Astrocyte (in vitro differentiated cells and primary cell): Measurements from ENCODE around the gene KBTBD7. TPM values are rescaled to one million over a fixed set of nuclear protein-coding genes. Genes with fewer than 3 reads are reported as not detected.

ENCODE experiments used
- DNase-seq: peaks from one replicate; pipeline ENCODE4 v3.0.0-alpha.2; 2010; ENCODE audit warnings: low read depth
- FAIRE-seq: peaks from 2 replicates; lab custom pipeline; 2011; peaks lifted over from hg19 to GRCh38; lab: Jason Lieb, UNC
- H2AFZ ChIP-seq: 2 replicates; pipeline ENCODE4 v1.6.0; 2012; ENCODE audit warnings: low read depth, low read length, inconsistent platforms
- H3K27ac ChIP-seq: 2 replicates; pipeline ENCODE4 v1.5.1; 2011; ENCODE audit warnings: low read depth, low read length, inconsistent platforms
- H3K27me3 ChIP-seq: 2 replicates; pipeline ENCODE4 v1.6.0; 2011; ENCODE audit warnings: low read length, inconsistent platforms; ENCODE audit not compliant: insufficient read depth
- H3K36me3 ChIP-seq: 2 replicates; pipeline ENCODE4 v1.5.1; 2011; ENCODE audit warnings: low read length, inconsistent platforms; ENCODE audit not compliant: insufficient read depth
- H3K4me1 ChIP-seq: 2 replicates; pipeline ENCODE4 v1.5.1; 2011; ENCODE audit warnings: low read length, inconsistent platforms; ENCODE audit not compliant: insufficient read depth
- H3K4me2 ChIP-seq: 2 replicates; pipeline ENCODE4 v1.6.0; 2012; ENCODE audit warnings: low read length, inconsistent platforms
- H3K4me3 ChIP-seq: 2 replicates; pipeline ENCODE4 v1.5.1; 2011; ENCODE audit warnings: low read depth, mild to moderate bottlenecking, low read length, inconsistent platforms; ENCODE audit not compliant: insufficient read depth
- H3K79me2 ChIP-seq: 2 replicates; pipeline ENCODE4 v1.6.0; 2012; ENCODE audit warnings: mild to moderate bottlenecking, low read length, inconsistent platforms; ENCODE audit not compliant: insufficient read depth
- H3K9ac ChIP-seq: 2 replicates; pipeline ENCODE4 v1.6.0; 2012; ENCODE audit warnings: mild to moderate bottlenecking, low read length, inconsistent platforms
- H3K9me3 ChIP-seq: 2 replicates; pipeline ENCODE4 v1.5.1; 2012; ENCODE audit warnings: low read depth, mild to moderate bottlenecking, low read length, inconsistent platforms; ENCODE audit not compliant: insufficient read depth
- H4K20me1 ChIP-seq: 2 replicates; pipeline ENCODE4 v1.6.0; 2012; ENCODE audit warnings: low read length, inconsistent platforms; ENCODE audit not compliant: insufficient read depth
- H3K27ac Mint-ChIP-seq: one replicate; pipeline ENCODE4 v1.8.0; 2021; ENCODE audit warnings: mild to moderate bottlenecking, mixed read lengths; ENCODE audit not compliant: unreplicated experiment
- H3K27me3 Mint-ChIP-seq: one replicate; pipeline ENCODE4 v1.8.0; 2021; ENCODE audit warnings: low read depth, mixed read lengths; ENCODE audit not compliant: unreplicated experiment
- H3K36me3 Mint-ChIP-seq: one replicate; pipeline ENCODE4 v1.8.0; 2021; ENCODE audit warnings: low read depth, mixed read lengths; ENCODE audit not compliant: unreplicated experiment
- H3K4me1 Mint-ChIP-seq: one replicate; pipeline ENCODE4 v1.8.0; 2021; ENCODE audit warnings: low read depth, mixed read lengths; ENCODE audit not compliant: unreplicated experiment
- H3K4me3 Mint-ChIP-seq: one replicate; pipeline ENCODE4 v1.8.0; 2021; ENCODE audit warnings: mild to moderate bottlenecking, moderate library complexity, mixed read lengths; ENCODE audit not compliant: unreplicated experiment
- H3K9me3 Mint-ChIP-seq: one replicate; pipeline ENCODE4 v1.8.0; 2021; ENCODE audit warnings: mild to moderate bottlenecking, mixed read lengths; ENCODE audit not compliant: unreplicated experiment
- EZH2 ChIP-seq: IDR thresholded peaks from 2 replicates; pipeline ENCODE4 v1.6.1; 2012; ENCODE audit warnings: mild to moderate bottlenecking, low read length, inconsistent platforms; ENCODE audit not compliant: insufficient read depth
- total RNA-seq: library from RNA; stranded (reverse); gene quantifications from 2 replicates; pipeline ENCODE4 v1.2.1, GENCODE V29; 2021
- TF ChIP-seq, protein P1 (sequence below): IDR thresholded peaks from 2 replicates; pipeline ENCODE4 v1.5.1; 2011; ENCODE audit warnings: low read depth, mild to moderate bottlenecking, inconsistent platforms, low read length, moderate library complexity; ENCODE audit not compliant: insufficient read depth

KBTBD7 gene
- total RNA-seq, 1 donor from 2014 or later = 3.8 TPM

GRCh38 chr13:41224113-41225110 lies 30.0 kb upstream of the KBTBD7 start:
- Histone ChIP-seq H3K9me3 (no peaks in the 10 kb centered on the region), H3K79me2 (no peaks in the 10 kb centered on the region)
- FAIRE-seq = peak; percentile 89

GRCh38 chr13:41222259-41222852 lies 28.0 kb upstream of the KBTBD7 start:
- peaks cover 27% of the 10 kb centered on the region for H3K4me1 Mint-ChIP-seq
- H3K4me2 ChIP-seq = no peak overlapping the region
- H3K79me2 ChIP-seq = no peaks in the 10 kb centered on the region
- H3K27ac Mint-ChIP-seq = no peak overlapping the region
- no peak overlapping the region for H2AFZ ChIP-seq
- no peaks in the 10 kb centered on the region for H3K27me3 ChIP-seq
- no peaks in the 10 kb centered on the region for H3K9me3 Mint-ChIP-seq
- peaks cover 11% of the 10 kb centered on the region for H3K4me1 ChIP-seq
- no peak for TF ChIP-seq EZH2
- TF ChIP-seq, protein P1, sequence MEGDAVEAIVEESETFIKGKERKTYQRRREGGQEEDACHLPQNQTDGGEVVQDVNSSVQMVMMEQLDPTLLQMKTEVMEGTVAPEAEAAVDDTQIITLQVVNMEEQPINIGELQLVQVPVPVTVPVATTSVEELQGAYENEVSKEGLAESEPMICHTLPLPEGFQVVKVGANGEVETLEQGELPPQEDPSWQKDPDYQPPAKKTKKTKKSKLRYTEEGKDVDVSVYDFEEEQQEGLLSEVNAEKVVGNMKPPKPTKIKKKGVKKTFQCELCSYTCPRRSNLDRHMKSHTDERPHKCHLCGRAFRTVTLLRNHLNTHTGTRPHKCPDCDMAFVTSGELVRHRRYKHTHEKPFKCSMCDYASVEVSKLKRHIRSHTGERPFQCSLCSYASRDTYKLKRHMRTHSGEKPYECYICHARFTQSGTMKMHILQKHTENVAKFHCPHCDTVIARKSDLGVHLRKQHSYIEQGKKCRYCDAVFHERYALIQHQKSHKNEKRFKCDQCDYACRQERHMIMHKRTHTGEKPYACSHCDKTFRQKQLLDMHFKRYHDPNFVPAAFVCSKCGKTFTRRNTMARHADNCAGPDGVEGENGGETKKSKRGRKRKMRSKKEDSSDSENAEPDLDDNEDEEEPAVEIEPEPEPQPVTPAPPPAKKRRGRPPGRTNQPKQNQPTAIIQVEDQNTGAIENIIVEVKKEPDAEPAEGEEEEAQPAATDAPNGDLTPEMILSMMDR = peak; percentile 74
- DNase-seq = peak; percentile 23
- no peaks in the 10 kb centered on the region for H3K36me3 Mint-ChIP-seq
- no peaks in the 10 kb centered on the region for H3K27me3 Mint-ChIP-seq
- H4K20me1 ChIP-seq = no peaks in the 10 kb centered on the region
- no peak overlapping the region for H3K4me3 ChIP-seq
- H3K27ac ChIP-seq = no peak overlapping the region
- H3K9ac ChIP-seq = no peak overlapping the region
- FAIRE-seq = no peak
- H3K4me3 Mint-ChIP-seq = no peak overlapping the region
- H3K36me3 ChIP-seq = no peaks in the 10 kb centered on the region
- H3K9me3 ChIP-seq = no peaks in the 10 kb centered on the region

More at GRCh38 chr13:41224113-41225110, 30.0 kb upstream of the KBTBD7 start:
- peak overlapping the region; percentile 53 for H3K4me2 ChIP-seq
- H3K36me3 ChIP-seq = no peaks in the 10 kb centered on the region
- H3K27ac ChIP-seq = peak overlapping the region; percentile 55
- H3K27me3 Mint-ChIP-seq = no peaks in the 10 kb centered on the region
- no peak overlapping the region for H3K4me3 Mint-ChIP-seq
- no peaks in the 10 kb centered on the region for H3K27me3 ChIP-seq
- H3K36me3 Mint-ChIP-seq = peaks cover 2% of the 10 kb centered on the region
- peak overlapping the region; percentile 87 for H3K27ac Mint-ChIP-seq
- H2AFZ ChIP-seq = no peak overlapping the region
- no peaks in the 10 kb centered on the region for H4K20me1 ChIP-seq
- H3K4me1 Mint-ChIP-seq = peaks cover 25% of the 10 kb centered on the region
- peak; percentile 84 for DNase-seq
- no peak overlapping the region for H3K4me3 ChIP-seq
- H3K9me3 Mint-ChIP-seq = no peaks in the 10 kb centered on the region
- TF ChIP-seq, protein P1 = no peak
- no peak for TF ChIP-seq EZH2
- no peak overlapping the region for H3K9ac ChIP-seq
- peaks cover 11% of the 10 kb centered on the region for H3K4me1 ChIP-seq
